GM20431 (cell line): ENCODE measurements around the gene BAIAP2.

Source experiments
- in situ Hi-C: fragments of 300-500 bp; cut with MseI, MboI; formaldehyde crosslinking; loops from one replicate; pipeline ENCODE4 v1.15.0; 2020; ENCODE audit warnings: low sequenced_read_pairs; ENCODE audit not compliant: unreplicated experiment

Gene BAIAP2

DNA sequence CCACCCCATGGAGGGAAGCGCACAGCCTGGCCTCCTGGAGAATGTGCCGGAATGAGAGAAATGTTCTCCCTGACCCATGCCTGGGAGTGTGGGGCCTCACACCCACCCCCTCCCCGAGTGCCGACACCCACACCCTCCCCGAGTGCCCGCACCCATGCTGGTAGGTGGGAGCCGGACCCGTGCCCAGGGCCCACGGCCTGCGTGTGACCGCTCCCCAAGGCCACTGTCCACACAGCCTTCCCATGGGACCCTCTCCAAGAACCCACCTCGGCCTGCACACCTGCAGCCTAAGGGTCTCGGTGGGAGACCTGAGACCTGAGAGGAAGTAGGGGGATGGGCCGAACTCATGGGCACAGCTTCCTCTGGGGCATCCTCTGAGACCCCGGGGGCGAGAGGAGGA lies 127.0 kb downstream of the BAIAP2 start:
- in situ Hi-C loops: no loop called here

DNA sequence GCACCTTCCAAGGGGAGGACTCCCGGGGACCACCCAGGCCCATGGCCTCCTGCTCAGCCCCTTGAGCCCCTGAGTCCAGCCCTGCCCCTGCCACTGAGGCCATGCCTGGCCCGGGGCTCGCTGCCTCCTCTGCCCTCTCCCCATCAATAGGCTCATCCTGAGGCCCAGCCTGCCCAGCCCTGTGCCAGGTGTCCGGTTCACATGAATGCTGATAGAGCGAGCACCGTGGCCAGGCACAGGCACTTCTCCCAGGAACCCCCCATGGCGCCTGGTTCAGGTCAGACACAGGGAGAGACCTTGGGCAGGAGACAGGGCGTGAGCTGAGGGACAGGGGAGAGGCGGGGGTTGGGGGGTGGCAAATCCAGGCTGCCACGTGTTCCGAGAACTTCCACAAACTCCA lies 127.5 kb downstream of the BAIAP2 start:
- in situ Hi-C loops: no loop called here

DNA sequence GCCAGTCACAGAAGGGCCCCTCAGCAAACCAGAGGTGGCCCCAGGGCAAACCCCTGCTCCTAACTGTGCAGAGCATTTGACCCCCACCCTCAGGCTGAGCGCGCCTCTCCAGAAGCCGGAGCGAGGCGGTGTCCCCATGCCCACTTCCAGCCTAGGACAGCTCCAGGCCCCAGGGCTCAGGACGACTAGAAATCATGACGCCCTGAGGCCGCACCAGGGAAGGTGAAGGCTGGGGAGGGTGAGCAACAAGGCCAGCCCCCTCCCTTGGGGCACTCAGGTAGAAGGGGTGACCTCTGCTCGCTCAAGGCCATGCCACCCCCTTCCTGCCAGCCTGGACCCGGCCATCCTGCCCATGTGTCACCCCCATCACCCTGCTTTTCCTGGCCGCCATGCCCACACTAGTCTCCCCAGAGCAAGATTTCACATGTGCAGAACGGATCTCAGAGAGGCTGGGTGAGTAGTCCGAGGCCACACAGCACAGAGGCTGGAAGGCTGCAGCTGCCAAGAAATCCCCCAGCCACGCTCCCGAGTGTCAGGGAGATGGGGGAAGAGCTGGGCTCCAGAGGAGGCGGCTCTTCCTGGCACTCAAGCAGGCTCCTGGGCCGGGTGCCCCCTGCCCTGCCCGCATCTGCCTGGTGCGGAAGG lies 128.2 kb downstream of the BAIAP2 start:
- in situ Hi-C loops: no loop called here

DNA sequence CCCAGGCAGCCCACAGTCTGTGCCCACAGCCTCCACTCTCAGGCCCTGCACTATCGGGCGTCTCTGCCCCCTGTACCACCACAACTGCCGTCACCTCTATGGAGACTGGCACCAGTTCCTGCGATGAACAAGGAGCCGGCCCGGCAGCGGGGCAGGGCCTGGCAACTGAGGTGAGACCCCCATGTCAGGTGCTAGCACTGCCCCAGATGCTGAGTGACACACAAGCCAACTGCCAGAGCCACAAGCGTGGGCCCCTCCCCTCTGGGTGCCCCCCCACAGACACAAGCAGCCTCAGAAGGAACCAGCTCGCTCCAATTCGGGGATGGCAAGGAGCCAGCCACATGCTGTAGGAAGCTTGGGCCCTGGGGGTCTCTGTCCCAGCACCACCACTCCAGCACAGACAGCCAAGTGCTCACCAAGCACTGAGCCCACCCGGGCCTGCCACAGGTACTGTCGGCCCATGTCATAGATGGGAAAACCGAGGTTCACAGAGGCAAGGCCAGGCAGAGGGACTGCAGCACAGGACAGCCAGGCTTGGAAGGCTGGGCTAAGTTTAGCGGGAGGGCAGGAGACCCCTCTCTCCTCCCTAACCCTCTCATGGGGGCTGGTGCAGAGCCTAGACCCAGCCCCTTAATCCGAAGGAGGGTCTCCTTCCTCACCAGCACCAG lies 128.9 kb downstream of the BAIAP2 start:
- in situ Hi-C loops: no loop called here

DNA sequence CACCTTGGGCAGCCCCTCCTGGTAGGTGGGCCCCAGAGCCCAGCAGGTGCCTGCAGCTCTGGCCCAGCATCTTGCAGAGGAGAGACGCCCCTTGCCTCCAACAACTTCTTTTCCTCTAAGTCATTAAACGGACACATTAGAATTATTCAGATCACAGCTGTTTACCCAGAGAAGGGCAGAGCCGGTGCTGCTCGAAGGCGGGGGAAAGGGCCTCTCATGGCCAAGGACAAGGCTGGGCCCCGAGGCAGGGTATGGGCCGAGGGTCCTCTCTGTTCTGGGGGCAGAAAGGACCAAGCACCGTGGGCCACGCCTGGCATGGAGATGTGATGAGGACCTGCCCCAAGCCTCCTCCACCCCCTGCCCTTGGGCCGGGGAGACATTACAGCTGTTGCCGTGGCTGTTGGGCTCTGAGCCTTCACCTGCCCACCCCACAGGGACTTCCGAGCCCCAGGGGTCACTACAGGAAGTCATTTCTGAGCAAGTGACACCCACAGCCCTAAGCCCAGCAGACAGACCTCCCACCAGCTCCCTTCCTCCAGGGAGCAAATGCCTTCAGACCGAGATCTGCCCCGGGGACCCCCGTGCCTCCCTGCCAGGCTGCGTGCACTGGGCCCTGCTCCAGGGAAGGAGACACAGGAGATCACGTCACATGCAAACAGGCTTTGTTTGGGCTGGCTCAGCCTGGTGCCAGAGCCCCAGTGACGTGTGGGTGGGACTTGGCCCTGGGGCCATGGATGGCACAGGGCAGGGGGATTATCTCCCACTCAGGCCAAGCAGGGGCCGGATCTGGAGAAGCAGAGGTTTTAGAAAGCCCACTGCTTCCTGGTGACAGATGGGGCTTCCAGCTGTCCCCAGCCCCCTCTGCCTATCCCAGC lies 129.7 kb downstream of the BAIAP2 start:
- in situ Hi-C loops: no loop called here

DNA sequence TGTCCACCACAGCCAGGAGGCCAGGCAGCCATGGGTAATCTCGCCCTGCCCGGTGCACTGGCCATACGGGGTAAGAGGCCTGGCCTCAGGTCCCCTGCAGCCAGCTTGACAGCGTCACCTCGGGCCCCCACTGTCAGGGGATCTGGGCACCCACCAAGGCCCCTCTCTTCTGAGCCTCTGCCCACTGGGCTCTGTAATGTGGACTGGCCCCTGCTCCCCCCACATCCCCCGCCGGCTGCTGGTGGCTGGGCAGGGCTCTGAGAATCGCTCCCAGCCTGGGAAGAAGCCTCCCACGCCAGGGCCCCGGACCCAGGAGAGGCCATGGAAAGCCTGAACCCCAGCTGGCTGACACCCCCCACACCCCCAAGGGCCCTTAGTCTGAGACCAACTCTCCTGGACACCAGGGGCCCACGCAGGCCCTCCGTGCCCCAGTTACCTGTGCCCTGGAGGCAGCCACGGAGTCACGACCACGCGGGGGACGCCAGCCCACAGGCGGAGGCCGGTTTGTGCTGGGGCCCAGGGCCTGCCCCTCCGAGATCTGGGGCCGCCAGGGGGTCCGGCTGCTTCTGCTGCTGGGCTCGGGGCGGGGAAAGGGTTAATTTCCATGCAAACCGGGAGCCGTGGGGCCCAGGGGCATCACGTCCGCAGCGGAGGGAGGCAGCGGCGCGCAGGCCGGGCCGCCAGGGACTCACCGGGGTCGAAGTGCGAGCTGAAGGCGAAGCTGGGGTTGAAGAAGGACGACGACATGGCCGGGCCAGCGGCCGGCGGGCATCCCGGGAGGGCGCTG lies 130.5 kb downstream of the BAIAP2 start, which contains the start of gene PVALEF:
TSS of gene PVALEF (plus strand) at position 262 of the 787 bp plus-strand sequence. CDS start 15,720 bp downstream, outside the sequence.
- in situ Hi-C loops: no loop called here

DNA sequence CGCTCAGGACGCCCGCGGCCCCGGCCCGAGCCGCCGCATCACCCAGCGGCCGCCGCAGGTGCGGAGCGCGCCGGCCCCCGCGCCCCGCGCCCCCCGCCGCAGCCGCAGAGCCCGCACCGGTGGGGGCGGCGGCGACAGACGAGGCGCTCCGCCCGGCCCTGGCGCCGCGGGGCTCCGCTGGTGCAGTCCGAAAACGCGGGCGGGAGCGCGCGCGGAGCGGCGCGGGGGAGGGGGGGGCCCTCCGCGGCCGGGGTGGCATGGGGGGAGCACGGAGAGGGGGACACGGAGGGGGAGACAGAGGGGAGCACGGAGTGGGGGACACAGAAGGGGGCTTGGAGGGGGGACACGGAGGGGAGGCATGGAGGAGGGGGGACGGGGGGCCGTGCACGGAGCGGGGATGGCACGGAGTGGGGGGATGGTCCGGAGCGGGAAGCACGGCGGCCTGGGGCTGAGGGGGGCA lies 131.1 kb downstream of the BAIAP2 start, which contains the start of gene AATK:
TSS of gene AATK (minus strand) at position 189 of the 460 bp plus-strand sequence. CDS start 229 bp downstream, outside the sequence.
- in situ Hi-C loops: no loop called here
